Heart left ventricle (tissue), 16 donors: ENCODE data around the gene MICU1. TPM values are rescaled to one million over a fixed set of nuclear protein-coding genes. Genes with fewer than 3 reads are reported as not detected.
A peak's percentile ranks its signal among the peaks of the same experiment; 100 is the strongest.

ENCODE experiments used
- ATAC-seq, 4 donors: fragments of 200-7000 bp; cut with Tn5 transposase; one replicate each; pipeline ENCODE4 v1.9.1; 2020 to 2022; ENCODE audit warnings: moderate library complexity in 4 of 4, mild to moderate bottlenecking in 3 of 4, moderate number of reproducible peaks in 1 of 4
- DNase-seq, 5 donors: peaks; one replicate each; pipeline ENCODE4 v3.0.0-alpha.2; 2020
- H3K27ac ChIP-seq, 12 donors: fragments of 200-600 bp; sonication (generic) in 4 of 12; one replicate each; pipeline versions ENCODE4 v1.5.0 to v1.8.0; 2016 to 2022; ENCODE audit warnings: mild to moderate bottlenecking in 2 of 12
- H3K27me3 ChIP-seq, 9 donors: fragments of 200-600 bp; sonication (generic) in 2 of 9; one replicate each; pipeline versions ENCODE4 v1.5.1 to v1.8.0; 2016 to 2022; ENCODE audit warnings: mild to moderate bottlenecking in 3 of 9
- H3K36me3 ChIP-seq, 9 donors: fragments of 200-600 bp; sonication (generic) in 2 of 9; one replicate each; pipeline versions ENCODE4 v1.5.0 to v1.8.0; 2018 to 2022; ENCODE audit warnings: mild to moderate bottlenecking in 2 of 9
- H3K4me1 ChIP-seq, 12 donors: fragments of 200-600 bp; sonication (generic) in 4 of 12; one replicate each; pipeline versions ENCODE4 v1.5.0 to v1.8.0; 2016 to 2022; ENCODE audit warnings: mild to moderate bottlenecking in 3 of 12
- H3K4me3 ChIP-seq, 12 donors: fragments of 200-600 bp; sonication (generic) in 4 of 12; one replicate each; pipeline versions ENCODE4 v1.5.0 to v1.8.0; 2017 to 2022; ENCODE audit warnings: mild to moderate bottlenecking in 9 of 12, moderate library complexity in 4 of 12
- H3K9me3 ChIP-seq, 12 donors: fragments of 200-600 bp; sonication (generic) in 4 of 12; one replicate each; pipeline versions ENCODE4 v1.5.0 to v1.8.0; 2016 to 2022; ENCODE audit warnings: mild to moderate bottlenecking in 1 of 12
- POLR2A ChIP-seq, 2 donors: fragments of 450-650 bp; IDR thresholded peaks; one replicate each; pipeline ENCODE4 v1.6.1; 2017; ENCODE audit warnings: antibody characterized with exemption in 2 of 2, mild to moderate bottlenecking in 2 of 2, moderate library complexity in 2 of 2
- WGBS, 4 donors: extraction: QIAGEN DNeasy Blood & Tissue Kit in 2 of 4; methylation state at CpG; one replicate each; pipeline versions ENCODE4 v1.1.5 to v1.1.7; 2013 to 2018; 5-methylcytosine and 5-hydroxymethylcytosine counted together
- intact Hi-C, 10 donors: fragments of 100-400 bp; cut with DNase I; formaldehyde crosslinking; loops; one replicate each; pipeline versions ENCODE4 v1.11.1 to v1.14.2; 2022
- polyA plus RNA-seq, 2 donors: library from polyadenylated mRNA; stranded (reverse); fragments of 200-250 nt; gene quantifications; one replicate each; pipeline ENCODE4 v1.2.3, GENCODE V29; 2013
- total RNA-seq, 9 donors: library from RNA; depleted of rRNA in 2 of 9; stranded (reverse); fragments of >200 nt in 2 of 9; fragmentation: NEBNext Ultra II Directional in 3 of 9; extraction: Animal tissue kit (Norgen Biotek cat#: 25700) in 3 of 9; gene quantifications; one replicate each; pipeline versions ENCODE4 v1.1.0 to v1.2.4, GENCODE V29; 2016 to 2023
- TF ChIP-seq, protein P1 (sequence below), 12 donors: fragments of 200-600 bp; sonication (generic) in 4 of 12; IDR thresholded peaks; one replicate each; pipeline versions ENCODE4 v1.5.0 to v1.8.0; 2018 to 2022; ENCODE audit warnings: antibody characterized with exemption in 12 of 12, mild to moderate bottlenecking in 5 of 12
- donor health status: ischemic (EF 13 %, LVEDD 7.1; RV severe dilation, severe dysfunction).
- donor health status: healthy with polysubstance abuse.
- donor health status: DM: no; HTN: yes; CAD: no.
- donor health status: DM: no; HTN: no; CAD: no.
- donor health status: ischemic (EF 25% LVEDD 6.9; RV normal size, moderate dysfunction).
- donor health status: ischemic (EF 25% LVEDD 5.7; RV mildly dilated, moderate dysfunction).
- donor health status: healthy.
- donor health status: DM: yes; HTN: yes; CAD: no.
- donor health status: ischemic (EF 35%, LVEDD 5.7; RV mildly dilated, moderate dysfunction).
- donor health status: nonischemic (EF 11% LVEDD 7.7; RV severe dilation, severe dysfunction).
- donor health status: DM: yes; HTN: yes; CAD: no.
- donor health status: PGD.
- donor health status: ischemic (EF 29% LVEDD 5.4; RV normal size, mild dysfunction).
- donor health status: nonischemic (EF 23%, LVEDD 6.1; RV moderate dilation, normal function).

Gene MICU1
- total and polyA plus RNA-seq, 11 donors, result 33.3 to 54.2 (median 43.1) TPM

DNA sequence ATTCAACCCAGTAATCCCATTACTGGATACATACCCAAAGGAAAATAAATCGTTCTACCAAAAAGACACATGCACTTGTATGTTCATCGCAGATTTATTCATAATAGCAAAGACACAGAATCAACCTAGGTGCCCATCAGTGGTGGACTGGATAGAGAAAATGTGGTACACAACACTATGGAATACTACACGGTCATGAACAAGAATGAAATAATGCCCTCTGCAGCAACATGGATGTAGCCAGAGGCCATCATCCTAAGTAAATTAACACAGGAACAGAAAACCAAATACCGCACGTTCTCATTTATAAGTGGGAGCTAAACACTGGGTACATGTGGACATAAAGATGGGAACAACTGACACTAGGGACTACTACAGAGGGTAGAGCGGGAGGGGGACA is 120.4 kb downstream of the MICU1 start:
- no peak for DNase-seq
- WGBS, 4 donors, result 96 to 100% (median 98%) methylated on average over 6 of the region's 6 CpGs
- intact Hi-C loops, result no loop called here

DNA sequence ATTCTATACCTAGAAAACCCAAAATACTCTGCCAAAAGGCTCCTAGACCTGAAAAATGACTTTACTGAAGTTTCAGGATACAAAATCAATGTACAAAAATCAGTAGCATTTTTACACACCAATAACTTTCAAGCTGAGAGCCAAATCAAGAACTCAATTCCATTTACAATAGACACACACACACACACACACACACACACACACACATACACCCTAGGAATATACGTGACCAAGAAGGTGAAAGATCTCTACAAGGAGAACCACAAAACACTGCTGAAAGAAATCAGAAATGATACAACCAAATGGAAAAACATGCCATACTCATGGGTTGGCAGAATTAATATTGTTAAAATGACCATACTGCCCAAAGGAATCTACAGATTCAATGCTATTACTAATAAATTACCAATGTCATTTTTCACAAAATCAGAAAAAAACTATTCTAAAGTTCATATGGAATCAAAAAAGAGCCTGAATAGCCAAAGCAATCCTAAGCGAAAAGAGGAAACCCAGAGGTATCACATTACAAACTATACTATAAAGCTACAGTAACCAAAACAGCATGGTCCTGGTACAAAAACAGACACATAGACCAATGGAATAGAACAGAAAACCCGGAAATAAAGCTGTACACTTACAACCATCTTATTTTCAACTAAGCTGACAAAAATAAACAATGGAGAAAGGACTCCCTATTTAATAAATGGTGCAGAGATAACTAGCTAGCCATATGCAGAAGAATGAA is 122.0 kb downstream of the MICU1 start:
- no peak overlapping the region for H3K27ac ChIP-seq
- intact Hi-C loops, result no loop called here
- TF ChIP-seq, protein P1, sequence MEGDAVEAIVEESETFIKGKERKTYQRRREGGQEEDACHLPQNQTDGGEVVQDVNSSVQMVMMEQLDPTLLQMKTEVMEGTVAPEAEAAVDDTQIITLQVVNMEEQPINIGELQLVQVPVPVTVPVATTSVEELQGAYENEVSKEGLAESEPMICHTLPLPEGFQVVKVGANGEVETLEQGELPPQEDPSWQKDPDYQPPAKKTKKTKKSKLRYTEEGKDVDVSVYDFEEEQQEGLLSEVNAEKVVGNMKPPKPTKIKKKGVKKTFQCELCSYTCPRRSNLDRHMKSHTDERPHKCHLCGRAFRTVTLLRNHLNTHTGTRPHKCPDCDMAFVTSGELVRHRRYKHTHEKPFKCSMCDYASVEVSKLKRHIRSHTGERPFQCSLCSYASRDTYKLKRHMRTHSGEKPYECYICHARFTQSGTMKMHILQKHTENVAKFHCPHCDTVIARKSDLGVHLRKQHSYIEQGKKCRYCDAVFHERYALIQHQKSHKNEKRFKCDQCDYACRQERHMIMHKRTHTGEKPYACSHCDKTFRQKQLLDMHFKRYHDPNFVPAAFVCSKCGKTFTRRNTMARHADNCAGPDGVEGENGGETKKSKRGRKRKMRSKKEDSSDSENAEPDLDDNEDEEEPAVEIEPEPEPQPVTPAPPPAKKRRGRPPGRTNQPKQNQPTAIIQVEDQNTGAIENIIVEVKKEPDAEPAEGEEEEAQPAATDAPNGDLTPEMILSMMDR (IDR thresholded peaks at IDR 0.05), result no peak
- TF ChIP-seq POLR2A (IDR thresholded peaks at IDR 0.05), result no peak
- ATAC-seq (no peak), DNase-seq (no peak)
- no peaks in the 10 kb centered on the region for H3K27me3 ChIP-seq
- peaks cover 0 to 16% (median 4%) of the 10 kb centered on the region in 9 donors for H3K36me3 ChIP-seq
- H3K9me3 ChIP-seq, result peaks cover 0 to 10% (median 2%) of the 10 kb centered on the region in 12 donors
- peaks cover 0 to 15% (median 0%) of the 10 kb centered on the region in 12 donors for H3K4me1 ChIP-seq
- no peak overlapping the region for H3K4me3 ChIP-seq
- 94 to 97% (median 96%) methylated on average over 3 of the region's 3 CpGs for WGBS, 4 donors

More for the DNA sequence above, 120.4 kb downstream of the MICU1 start:
- H3K36me3 ChIP-seq, result peaks cover 0 to 16% (median 4%) of the 10 kb centered on the region in 9 donors
- peaks cover 0 to 10% (median 2%) of the 10 kb centered on the region in 12 donors for H3K9me3 ChIP-seq
- ATAC-seq, result no peak
- no peak overlapping the region for H3K27ac ChIP-seq
- H3K4me3 ChIP-seq, result no peak overlapping the region
- TF ChIP-seq, protein P1 (IDR thresholded peaks at IDR 0.05), result no peak
- no peak for TF ChIP-seq POLR2A (IDR thresholded peaks at IDR 0.05)
- H3K27me3 ChIP-seq, result no peaks in the 10 kb centered on the region
- peaks cover 0 to 21% (median 0%) of the 10 kb centered on the region in 12 donors for H3K4me1 ChIP-seq

DNA sequence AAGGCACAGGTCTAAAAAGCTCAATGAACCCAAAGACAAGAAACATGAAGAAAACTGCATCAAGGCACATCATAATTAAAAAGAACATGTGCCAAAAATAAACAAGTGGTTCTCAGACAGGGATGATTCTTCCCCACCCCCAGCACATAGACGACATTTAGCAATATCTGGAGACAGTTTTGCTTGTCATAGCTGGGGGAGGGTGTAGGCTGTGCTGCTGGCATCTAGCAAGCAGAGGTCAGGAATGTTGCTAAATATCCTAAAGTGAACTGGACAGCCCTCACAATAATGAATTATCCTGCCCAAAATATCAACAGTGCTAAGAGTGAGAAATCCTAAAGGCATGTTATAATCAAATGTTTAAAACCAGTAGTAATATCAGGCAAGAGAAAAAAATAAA is 122.6 kb downstream of the MICU1 start:
- WGBS, 4 donors, result 20 to 48% (median 30%) methylated on average over 1 of the region's 1 CpG
- intact Hi-C loops, result no loop called here
- no peak for DNase-seq
- ATAC-seq, result peak in 2 of 4 donors; percentile 63 to 76
- Histone ChIP-seq H3K27me3 (no peaks in the 10 kb centered on the region), H3K27ac (no peak overlapping the region), H3K36me3 (peaks cover 0 to 16% (median 4%) of the 10 kb centered on the region in 9 donors), H3K4me1 (peaks cover 0 to 15% (median 0%) of the 10 kb centered on the region in 12 donors), H3K4me3 (no peak overlapping the region), H3K9me3 (peaks cover 0 to 10% (median 2%) of the 10 kb centered on the region in 12 donors)
- TF ChIP-seq, protein P1 (IDR thresholded peaks at IDR 0.05), result no peak
- TF ChIP-seq POLR2A (IDR thresholded peaks at IDR 0.05), result no peak

DNA sequence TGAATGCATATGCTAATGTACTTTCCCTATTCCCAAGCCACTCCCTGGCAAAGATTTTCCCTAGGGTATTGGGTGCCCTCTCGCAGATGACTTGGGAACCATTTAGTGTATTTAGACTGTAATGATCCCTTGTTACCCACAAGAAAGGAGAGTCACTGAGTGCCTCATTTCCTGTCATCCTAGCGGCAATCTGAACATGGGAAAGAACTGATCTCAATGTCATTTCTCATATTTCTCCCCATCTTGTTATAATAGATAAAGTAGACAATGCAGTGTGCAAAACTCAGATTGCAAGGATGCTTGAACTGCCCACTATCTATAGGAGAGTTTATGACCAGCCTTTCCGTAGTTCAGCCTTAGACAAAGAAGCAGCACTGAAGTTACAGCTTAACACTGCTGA is 123.3 kb downstream of the MICU1 start:
- no peak for ATAC-seq
- no peak for DNase-seq
- H3K36me3 ChIP-seq, result peaks cover 0 to 15% (median under 1%) of the 10 kb centered on the region in 9 donors
- no peaks in the 10 kb centered on the region for H3K27me3 ChIP-seq
- H3K27ac ChIP-seq, result no peak overlapping the region
- intact Hi-C loops, result no loop called here
- TF ChIP-seq, protein P1 (IDR thresholded peaks at IDR 0.05), result no peak
- TF ChIP-seq POLR2A (IDR thresholded peaks at IDR 0.05), result no peak
- H3K4me1 ChIP-seq, result peaks cover 0 to 15% (median 0%) of the 10 kb centered on the region in 12 donors
- H3K9me3 ChIP-seq, result peaks cover 0 to 10% (median 2%) of the 10 kb centered on the region in 12 donors
- no peak overlapping the region for H3K4me3 ChIP-seq
- WGBS, 4 donors, result 91 to 98% (median 94%) methylated on average over 3 of the region's 3 CpGs
